A673 (cell line): Measurements from ENCODE around the gene SYNE1. TPM values are rescaled to one million over a fixed set of nuclear protein-coding genes. Genes with fewer than 3 reads are reported as not detected.

Experiments
- BruUV-seq: library from RNA; stranded (reverse); fragments of 400-500 nt; replicated peaks from 2 replicates; lab custom pipeline; 2021; lab: Mats Ljungman, UMichigan
- CTCF ChIA-PET: fragments of 300-600 bp; sonication (Branson Sonifier 250); formaldehyde crosslinking; loops from one replicate; lab custom pipeline; 2022; ENCODE audit warnings: antibody characterized with exemption; lab: Charles Lee
- POLR2A ChIA-PET: fragments of 300-600 bp; sonication (Branson Sonifier 250); formaldehyde crosslinking; loops from one replicate; lab custom pipeline; 2022; ENCODE audit warnings: antibody characterized with exemption; ENCODE audit not compliant: low non-redundant PET; lab: Charles Lee
- DNase-seq: peaks from one replicate; pipeline ENCODE4 v3.0.0-alpha.2; 2015; ENCODE audit warnings: low spot score
- H3K27ac ChIP-seq: fragments of 200-600 bp; sonication (generic); 2 replicates; pipeline ENCODE4 v1.5.1; 2016; ENCODE audit warnings: mixed run types, low read depth, mild to moderate bottlenecking, mixed read lengths, antibody characterized with exemption, low read length; ENCODE audit not compliant: poor library complexity, severe bottlenecking
- H3K27me3 ChIP-seq: fragments of 200-600 bp; sonication (generic); replicated peaks from 2 replicates; pipeline ENCODE4 v1.6.1; 2017; ENCODE audit warnings: mixed run types, low read depth, mild to moderate bottlenecking, mixed read lengths, antibody characterized with exemption, low read length; ENCODE audit not compliant: insufficient read depth, poor library complexity
- H3K36me3 ChIP-seq: fragments of 200-600 bp; sonication (generic); 2 replicates; pipeline ENCODE4 v1.6.1; 2016; ENCODE audit warnings: mixed run types, mild to moderate bottlenecking, mixed read lengths, antibody characterized with exemption, low read length; ENCODE audit not compliant: insufficient read depth, poor library complexity, severe bottlenecking
- H3K4me1 ChIP-seq: fragments of 200-600 bp; sonication (generic); 2 replicates; pipeline ENCODE4 v1.6.1; 2017; ENCODE audit warnings: mixed run types, mild to moderate bottlenecking, mixed read lengths, antibody characterized with exemption, low read length; ENCODE audit not compliant: insufficient read depth, poor library complexity, severe bottlenecking
- H3K4me3 ChIP-seq: fragments of 200-600 bp; sonication (generic); 2 replicates; pipeline ENCODE4 v1.5.1; 2016; ENCODE audit warnings: low read depth, mixed run types, mild to moderate bottlenecking, mixed read lengths, low read length; ENCODE audit not compliant: poor library complexity, severe bottlenecking
- H3K9me3 ChIP-seq: fragments of 200-600 bp; sonication (generic); 2 replicates; pipeline ENCODE4 v1.6.1; 2016; ENCODE audit warnings: mixed run types, low read depth, mild to moderate bottlenecking, mixed read lengths, antibody characterized with exemption, low read length; ENCODE audit not compliant: poor library complexity, severe bottlenecking
- EZH2 ChIP-seq: fragments of 200-600 bp; sonication (generic); IDR thresholded peaks from 2 replicates; pipeline ENCODE4 v1.6.1; 2017; ENCODE audit warnings: borderline replicate concordance, low read depth, mild to moderate bottlenecking, mixed read lengths, antibody characterized with exemption, low read length; ENCODE audit not compliant: poor library complexity, severe bottlenecking
- intact Hi-C: fragments of 100-400 bp; cut with micrococcal nuclease; formaldehyde crosslinking; loops from one replicate; pipeline ENCODE4 v1.10.0; 2022; ENCODE audit not compliant: unreplicated experiment
- total RNA-seq: library from RNA; stranded (reverse); gene quantifications from 2 replicates; pipeline ENCODE4 v1.2.3, GENCODE V29; 2021
- TF ChIP-seq, protein P1 (sequence below): fragments of 300-800, 200-600 bp; sonication (generic); conservative IDR thresholded peaks from 2 replicates; pipeline ENCODE4 v1.5.1; 2017; ENCODE audit warnings: low read depth, mild to moderate bottlenecking, antibody characterized with exemption, low read length, moderate library complexity, mixed read lengths

The SYNE1 gene
- total RNA-seq, 1 experiment from 2014 or later, result 12.1 TPM

DNA sequence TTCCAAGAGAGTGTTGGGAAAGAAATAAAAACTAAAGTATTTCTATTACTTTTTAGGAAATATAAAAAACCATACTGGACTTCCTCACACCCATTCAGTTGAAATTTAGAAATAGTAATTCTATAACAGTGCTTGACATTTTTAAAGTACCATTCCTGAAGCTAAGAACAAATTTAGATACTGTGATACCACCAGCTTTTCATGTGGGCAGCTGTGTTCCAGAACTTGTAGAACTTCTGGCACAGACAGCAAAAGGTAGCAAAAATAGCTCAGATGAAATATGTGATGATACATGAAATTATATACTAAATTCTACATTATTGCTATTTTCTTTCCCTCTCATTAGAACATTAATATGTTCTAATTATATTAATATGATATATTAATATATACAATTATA is 346.5 kb downstream of the SYNE1 start:
- ChIA-PET POLR2A (no interaction called here), CTCF (no interaction called here)
- no peak for TF ChIP-seq EZH2
- TF ChIP-seq, protein P1, sequence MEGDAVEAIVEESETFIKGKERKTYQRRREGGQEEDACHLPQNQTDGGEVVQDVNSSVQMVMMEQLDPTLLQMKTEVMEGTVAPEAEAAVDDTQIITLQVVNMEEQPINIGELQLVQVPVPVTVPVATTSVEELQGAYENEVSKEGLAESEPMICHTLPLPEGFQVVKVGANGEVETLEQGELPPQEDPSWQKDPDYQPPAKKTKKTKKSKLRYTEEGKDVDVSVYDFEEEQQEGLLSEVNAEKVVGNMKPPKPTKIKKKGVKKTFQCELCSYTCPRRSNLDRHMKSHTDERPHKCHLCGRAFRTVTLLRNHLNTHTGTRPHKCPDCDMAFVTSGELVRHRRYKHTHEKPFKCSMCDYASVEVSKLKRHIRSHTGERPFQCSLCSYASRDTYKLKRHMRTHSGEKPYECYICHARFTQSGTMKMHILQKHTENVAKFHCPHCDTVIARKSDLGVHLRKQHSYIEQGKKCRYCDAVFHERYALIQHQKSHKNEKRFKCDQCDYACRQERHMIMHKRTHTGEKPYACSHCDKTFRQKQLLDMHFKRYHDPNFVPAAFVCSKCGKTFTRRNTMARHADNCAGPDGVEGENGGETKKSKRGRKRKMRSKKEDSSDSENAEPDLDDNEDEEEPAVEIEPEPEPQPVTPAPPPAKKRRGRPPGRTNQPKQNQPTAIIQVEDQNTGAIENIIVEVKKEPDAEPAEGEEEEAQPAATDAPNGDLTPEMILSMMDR, result no peak
- DNase-seq, result no peak
- Histone ChIP-seq H3K4me3 (no peak overlapping the region), H3K36me3 (no peaks in the 10 kb centered on the region), H3K27me3 (no peaks in the 10 kb centered on the region), H3K9me3 (no peaks in the 10 kb centered on the region), H3K27ac (no peak overlapping the region), H3K4me1 (no peaks in the 10 kb centered on the region)
- intact Hi-C loops, result no loop called here
- no TSS peak for BruUV-seq

DNA sequence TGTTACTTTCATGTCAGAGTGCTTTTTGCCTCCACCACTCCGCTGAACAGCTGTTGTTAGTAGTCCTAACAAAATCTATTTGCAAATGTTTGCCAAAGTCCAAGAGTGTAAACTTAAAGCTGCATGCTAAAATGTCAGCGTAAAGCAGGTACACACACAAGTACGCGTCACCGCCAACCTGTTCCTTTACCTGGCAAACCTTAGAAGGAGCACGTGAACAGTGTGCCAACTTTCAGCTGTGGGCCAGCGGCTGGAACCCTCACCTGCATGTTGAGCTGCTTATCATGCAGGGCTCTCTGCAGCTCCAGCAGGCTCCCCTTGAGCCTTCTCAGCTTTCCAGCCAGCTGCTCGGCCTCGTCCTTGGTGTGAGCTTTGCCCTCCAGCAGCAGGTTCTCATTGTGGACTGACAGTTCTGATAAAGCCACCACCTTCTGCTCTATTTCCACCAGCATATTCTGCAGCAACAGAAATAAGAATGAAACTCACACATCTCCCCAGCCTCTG is 359.3 kb downstream of the SYNE1 start:
- Histone ChIP-seq H3K27me3 (no peaks in the 10 kb centered on the region), H3K27ac (no peak overlapping the region), H3K9me3 (no peaks in the 10 kb centered on the region), H3K4me1 (peaks cover 7% of the 10 kb centered on the region), H3K36me3 (no peaks in the 10 kb centered on the region), H3K4me3 (no peak overlapping the region)
- no peak for TF ChIP-seq EZH2
- TF ChIP-seq, protein P1, result no peak
- ChIA-PET POLR2A (no interaction called here), CTCF (no interaction called here)
- no peak for DNase-seq
- no TSS peak for BruUV-seq
- intact Hi-C loops, result loop anchor here (10.0 kb wide), 1 partner anchor 677 kb away; no protein-coding TSS in a partner anchor

DNA sequence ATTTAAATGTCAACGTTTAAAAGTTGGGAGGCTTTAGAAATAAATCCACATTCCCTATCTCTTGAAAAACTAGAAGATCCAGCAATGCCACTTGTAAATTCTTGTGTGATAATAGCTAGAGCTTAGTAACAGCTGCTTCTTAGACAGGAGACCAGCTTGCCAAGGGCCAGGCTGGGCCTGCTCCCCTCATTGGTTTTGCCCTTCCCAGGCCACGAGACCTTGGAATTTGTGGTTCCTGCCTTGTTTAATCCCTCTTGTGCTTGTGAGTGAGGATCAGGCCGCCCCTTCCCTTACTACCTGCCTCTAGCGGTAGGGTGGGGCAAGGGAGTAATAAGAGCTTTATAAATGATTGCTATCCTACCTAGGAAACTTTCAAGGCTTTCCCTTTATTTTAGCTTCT is 363.5 kb downstream of the SYNE1 start:
- ChIA-PET POLR2A (no interaction called here), CTCF (no interaction called here)
- intact Hi-C loops, result loop anchor here (10.0 kb wide), 1 partner anchor 681 kb away; no protein-coding TSS in a partner anchor
- Histone ChIP-seq H3K4me3 (no peak overlapping the region), H3K4me1 (peaks cover 39% of the 10 kb centered on the region), H3K27me3 (no peaks in the 10 kb centered on the region), H3K27ac (no peak overlapping the region), H3K9me3 (no peaks in the 10 kb centered on the region), H3K36me3 (no peaks in the 10 kb centered on the region)
- DNase-seq, result no peak
- TF ChIP-seq, protein P1, result no peak
- no peak for TF ChIP-seq EZH2
- BruUV-seq, result no TSS peak
